DOHH2 (cell line): ENCODE results near the gene TSG101.

ENCODE experiments used
- H3F3A ChIP-seq: fragments of 200-600 bp; sonication (generic), shearing (Covaris generic); 2 replicates; pipeline ENCODE4 v1.6.0; 2016; ENCODE audit warnings: antibody characterized with exemption, mild to moderate bottlenecking; ENCODE audit not compliant: control insufficient read depth, insufficient read depth
- H3K27ac ChIP-seq: fragments of 200-600 bp; sonication (generic); 2 replicates; pipeline ENCODE4 v1.5.1; 2014; ENCODE audit warnings: low read depth, mild to moderate bottlenecking, low read length, moderate library complexity
- H3K27me3 ChIP-seq: fragments of 200-600 bp; sonication (generic); 2 replicates; pipeline ENCODE4 v1.6.1; 2014; ENCODE audit warnings: mild to moderate bottlenecking, low read length, mixed read lengths; ENCODE audit not compliant: control insufficient read depth
- H3K36me3 ChIP-seq: fragments of 200-600 bp; sonication (generic); 2 replicates; pipeline ENCODE4 v1.6.1; 2014; ENCODE audit warnings: mild to moderate bottlenecking, low read length, moderate library complexity, mixed read lengths; ENCODE audit not compliant: control insufficient read depth
- H3K4me1 ChIP-seq: fragments of 200-600 bp; sonication (generic); 2 replicates; pipeline ENCODE4 v1.6.1; 2014; ENCODE audit warnings: mild to moderate bottlenecking, low read length, mixed read lengths; ENCODE audit not compliant: control insufficient read depth
- H3K4me2 ChIP-seq: fragments of 200-600 bp; sonication (generic); 2 replicates; pipeline ENCODE4 v1.6.0; 2014; ENCODE audit warnings: mild to moderate bottlenecking, low read length, moderate library complexity
- H3K4me3 ChIP-seq: fragments of 200-600 bp; sonication (generic); 2 replicates; pipeline ENCODE4 v1.5.1; 2014; ENCODE audit warnings: mild to moderate bottlenecking, low read length, mixed read lengths
- H3K79me2 ChIP-seq: fragments of 200-600 bp; sonication (generic); 2 replicates; pipeline ENCODE4 v1.6.1; 2014; ENCODE audit warnings: mild to moderate bottlenecking, low read length, mixed read lengths; ENCODE audit not compliant: control insufficient read depth
- H3K9me2 ChIP-seq: fragments of 200-600 bp; sonication (generic); replicated peaks from 2 replicates; pipeline ENCODE4 v1.6.1; 2014; ENCODE audit warnings: mild to moderate bottlenecking, low read length, mixed read lengths; ENCODE audit not compliant: control insufficient read depth
- H3K9me3 ChIP-seq: fragments of 200-600 bp; sonication (generic); 2 replicates; pipeline ENCODE4 v1.6.1; 2014; ENCODE audit warnings: antibody characterized with exemption, low read length, mixed read lengths; ENCODE audit not compliant: control insufficient read depth, insufficient read depth
- H4K20me1 ChIP-seq: fragments of 200-600 bp; sonication (generic); 2 replicates; pipeline ENCODE4 v1.6.0; 2014; ENCODE audit warnings: low read depth, mild to moderate bottlenecking, antibody characterized with exemption, low read length, moderate library complexity; ENCODE audit not compliant: control insufficient read depth, insufficient read depth
- CTCF ChIP-seq: fragments of 200-600 bp; sonication (generic); IDR thresholded peaks from one replicate; pipeline ENCODE4 v1.5.1; 2014; ENCODE audit warnings: antibody characterized with exemption, mild to moderate bottlenecking, low read depth, low read length; ENCODE audit not compliant: poor library complexity, severe bottlenecking
- EZH2phosphoT487 ChIP-seq: fragments of 200-600 bp; sonication (generic); IDR thresholded peaks from 2 replicates; pipeline ENCODE4 v1.6.1; 2017; ENCODE audit warnings: borderline replicate concordance, mild to moderate bottlenecking, antibody characterized with exemption, low read length, moderate library complexity, mixed read lengths

TSG101 gene

GRCh38 chr11:18468059-18468458, 58.7 kb downstream of the TSG101 start:
- Histone ChIP-seq H3F3A (0 out of 2 replicates have a peak, but pooled peaks cover 2% of the 10 kb centered on the region), H4K20me1 (no peaks in the 10 kb centered on the region), H3K4me1 (no peaks in the 10 kb centered on the region), H3K79me2 (no peaks in the 10 kb centered on the region), H3K27ac (no peak overlapping the region), H3K9me2 (no peaks in the 10 kb centered on the region), H3K4me3 (no peak overlapping the region), H3K36me3 (no peaks in the 10 kb centered on the region), H3K9me3 (no peaks in the 10 kb centered on the region), H3K27me3 (no peaks in the 10 kb centered on the region), H3K4me2 (no peak overlapping the region)
- no peak for TF ChIP-seq EZH2phosphoT487
- TF ChIP-seq CTCF, result no peak

GRCh38 chr11:18466402-18466801, 60.3 kb downstream of the TSG101 start:
- Histone ChIP-seq H3K4me2 (no peak overlapping the region), H3F3A (0 out of 2 replicates have a peak, but pooled peaks cover 2% of the 10 kb centered on the region), H3K4me1 (no peaks in the 10 kb centered on the region), H3K36me3 (no peaks in the 10 kb centered on the region), H3K9me2 (no peaks in the 10 kb centered on the region), H3K9me3 (no peaks in the 10 kb centered on the region), H3K4me3 (no peak overlapping the region), H3K27ac (no peak overlapping the region), H4K20me1 (no peaks in the 10 kb centered on the region), H3K27me3 (no peaks in the 10 kb centered on the region), H3K79me2 (no peaks in the 10 kb centered on the region)
- no peak for TF ChIP-seq EZH2phosphoT487
- no peak for TF ChIP-seq CTCF

- Histone ChIP-seq H3K4me2 (no peak overlapping the region), H3K79me2 (no peaks in the 10 kb centered on the region), H3K9me2 (no peaks in the 10 kb centered on the region), H3K36me3 (no peaks in the 10 kb centered on the region), H3K4me1 (no peaks in the 10 kb centered on the region), H3K27ac (no peak overlapping the region), H3F3A (no peaks in the 10 kb centered on the region), H4K20me1 (no peaks in the 10 kb centered on the region), H3K27me3 (no peaks in the 10 kb centered on the region), H3K4me3 (no peak overlapping the region), H3K9me3 (no peaks in the 10 kb centered on the region)
- no peak for TF ChIP-seq CTCF
- TF ChIP-seq EZH2phosphoT487, result no peak
Measured at GRCh38 chr11:18463439-18463838, 63.3 kb downstream of the TSG101 start.

- Histone ChIP-seq H3K79me2 (no peaks in the 10 kb centered on the region), H4K20me1 (no peaks in the 10 kb centered on the region), H3K4me3 (no peak overlapping the region), H3K27ac (no peak overlapping the region), H3K27me3 (no peaks in the 10 kb centered on the region), H3K4me2 (no peak overlapping the region), H3K4me1 (no peaks in the 10 kb centered on the region), H3K9me3 (no peaks in the 10 kb centered on the region), H3K36me3 (no peaks in the 10 kb centered on the region), H3F3A (no peaks in the 10 kb centered on the region), H3K9me2 (no peaks in the 10 kb centered on the region)
- TF ChIP-seq CTCF, result no peak
- TF ChIP-seq EZH2phosphoT487, result no peak
Measured at GRCh38 chr11:18461909-18462308, 64.8 kb downstream of the TSG101 start.
